Measurements from ENCODE around the gene PRRC1.

DNA sequence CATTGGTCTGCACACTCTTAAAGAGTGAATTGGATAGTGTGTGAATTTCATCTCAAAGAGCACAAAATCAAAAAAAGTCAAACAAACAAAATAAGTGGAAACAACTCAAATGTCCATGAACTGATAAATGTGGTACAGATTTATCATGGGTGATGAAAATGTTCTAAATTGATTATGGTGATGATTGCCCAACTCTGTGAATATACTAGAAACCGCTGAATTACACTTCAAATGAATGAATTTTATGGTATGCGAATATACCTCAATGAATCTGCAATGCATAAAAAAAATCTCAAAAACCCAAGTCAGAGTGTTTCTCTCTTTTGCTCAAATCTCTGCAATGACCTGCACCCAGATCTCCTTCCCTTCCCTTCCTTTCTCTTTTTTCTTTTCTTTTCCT is 64.0 kb downstream of the PRRC1 start:
- no peak for TF ChIP-seq CTCF (conservative IDR thresholded peaks at IDR 0.05; ENCODE audit: low read depth in 2 of 2)
- TF ChIP-seq NANOG (IDR thresholded peaks at IDR 0.05; ENCODE audit: borderline replicate concordance) = no peak
- no peak for TF ChIP-seq EZH2 (IDR thresholded peaks at IDR 0.05; ENCODE audit: low read depth, unreplicated experiment)
- no peak for TF ChIP-seq REST (IDR thresholded peaks at IDR 0.05; ENCODE audit: unreplicated experiment)
- TF ChIP-seq, protein P1, sequence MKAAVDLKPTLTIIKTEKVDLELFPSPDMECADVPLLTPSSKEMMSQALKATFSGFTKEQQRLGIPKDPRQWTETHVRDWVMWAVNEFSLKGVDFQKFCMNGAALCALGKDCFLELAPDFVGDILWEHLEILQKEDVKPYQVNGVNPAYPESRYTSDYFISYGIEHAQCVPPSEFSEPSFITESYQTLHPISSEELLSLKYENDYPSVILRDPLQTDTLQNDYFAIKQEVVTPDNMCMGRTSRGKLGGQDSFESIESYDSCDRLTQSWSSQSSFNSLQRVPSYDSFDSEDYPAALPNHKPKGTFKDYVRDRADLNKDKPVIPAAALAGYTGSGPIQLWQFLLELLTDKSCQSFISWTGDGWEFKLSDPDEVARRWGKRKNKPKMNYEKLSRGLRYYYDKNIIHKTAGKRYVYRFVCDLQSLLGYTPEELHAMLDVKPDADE (IDR thresholded peaks at IDR 0.05) = no peak
